HG02840 (cell line): ENCODE data around the gene ACP3.
"Not testable (repeated sequence)": the region's sequence is repeated elsewhere in the genome, so short reads cannot be mapped to it uniquely, and the experiment has no call there.

Experiments used
- ATAC-seq: cut with Tn5 transposase; IDR thresholded peaks from one replicate; pipeline ENCODE4 v1.9.1; 2021; ENCODE audit warnings: mild to moderate bottlenecking, moderate library complexity, moderate number of reproducible peaks; ENCODE audit not compliant: unreplicated experiment, low FRiP score

The ACP3 gene

GRCh38 chr3:132354916-132355702 lies 37.9 kb downstream of the ACP3 start:
- ATAC-seq, result no peak

GRCh38 chr3:132356568-132356967 lies 39.4 kb downstream of the ACP3 start:
- no peak for ATAC-seq

- no peak for ATAC-seq
Observed at GRCh38 chr3:132360717-132361116, 43.5 kb downstream of the ACP3 start.

- ATAC-seq, result no peak
Observed at GRCh38 chr3:132362329-132362728, 45.1 kb downstream of the ACP3 start.

GRCh38 chr3:132368515-132368914 lies 51.3 kb downstream of the ACP3 start:
- ATAC-seq, result no peak

- no peak for ATAC-seq
Observed at GRCh38 chr3:132368962-132369361, 51.8 kb downstream of the ACP3 start.

GRCh38 chr3:132376945-132377354 lies 59.7 kb downstream of the ACP3 start:
- not testable (repeated sequence) for ATAC-seq

- ATAC-seq, result no peak
Observed at GRCh38 chr3:132378048-132378762, 61.0 kb downstream of the ACP3 start.

GRCh38 chr3:132378846-132379245 lies 61.6 kb downstream of the ACP3 start:
- no peak for ATAC-seq

GRCh38 chr3:132380920-132381319 lies 63.7 kb downstream of the ACP3 start:
- no peak for ATAC-seq

- no peak for ATAC-seq
Observed at GRCh38 chr3:132381348-132381944, 64.2 kb downstream of the ACP3 start.

- ATAC-seq, result no peak
Observed at GRCh38 chr3:132382267-132382666, 65.1 kb downstream of the ACP3 start.

- ATAC-seq, result no peak
Observed at GRCh38 chr3:132382688-132383194, 65.5 kb downstream of the ACP3 start.

GRCh38 chr3:132386259-132386658 lies 69.1 kb downstream of the ACP3 start:
- ATAC-seq, result no peak

GRCh38 chr3:132392675-132393074 lies 75.5 kb downstream of the ACP3 start:
- ATAC-seq, result not testable (repeated sequence)

- no peak for ATAC-seq
Observed at GRCh38 chr3:132394320-132394719, 77.1 kb downstream of the ACP3 start.

GRCh38 chr3:132395126-132395525 lies 77.9 kb downstream of the ACP3 start:
- no peak for ATAC-seq

- no peak for ATAC-seq
Observed at GRCh38 chr3:132396255-132396654, 79.0 kb downstream of the ACP3 start.

GRCh38 chr3:132396776-132397175 lies 79.6 kb downstream of the ACP3 start:
- ATAC-seq, result not testable (repeated sequence)

- ATAC-seq, result no peak
Observed at GRCh38 chr3:132399054-132399929, 82.1 kb downstream of the ACP3 start.
